Measurements from ENCODE around the gene ALDH9A1. TPM values are rescaled to one million over a fixed set of nuclear protein-coding genes. Genes with fewer than 3 reads are reported as not detected.
"Not testable (repeated sequence)": the region's sequence is repeated elsewhere in the genome, so short reads cannot be mapped to it uniquely, and the experiment has no call there.

ALDH9A1 gene
- total and polyA plus RNA-seq, 4 donors, result 32.8 to 76.3 (median 51.1) TPM

DNA sequence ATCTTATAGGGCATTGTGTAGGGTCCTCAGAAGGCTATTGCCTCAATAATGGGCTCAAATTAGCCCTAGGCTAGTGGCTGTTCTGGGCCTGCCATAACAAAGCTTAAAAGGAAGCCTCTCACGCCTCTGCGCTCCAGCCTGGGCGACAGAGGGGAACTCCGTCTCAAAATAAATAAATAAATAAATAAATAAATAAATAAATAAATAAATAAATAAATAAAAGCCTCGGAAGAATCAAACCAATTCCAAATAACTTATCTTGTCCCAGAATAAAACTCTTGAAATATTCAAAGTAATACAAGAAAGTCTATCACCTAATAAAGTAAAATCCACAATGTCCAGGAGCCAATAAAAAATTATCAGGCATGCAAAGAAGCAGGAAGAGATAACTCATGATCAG is 14.4 kb upstream of the ALDH9A1 start:
- Histone ChIP-seq H3K4me3 (no peak overlapping the region), H3K27me3 (ENCODE audit: control insufficient read depth in 3 of 3, insufficient read depth in 3 of 3, low read length in 2 of 3) (no peaks in the 10 kb centered on the region), H3K9ac (ENCODE audit: insufficient read depth in 1 of 2, low read length in 2 of 2) (no peak overlapping the region), H3K4me1 (ENCODE audit: control insufficient read depth in 5 of 5, insufficient read depth in 5 of 5, low read length in 5 of 5) (no peaks in the 10 kb centered on the region), H3K36me3 (ENCODE audit: control insufficient read depth in 4 of 4, insufficient read depth in 4 of 4, low read length in 4 of 4) (no peaks in the 10 kb centered on the region), H3K27ac (ENCODE audit: low read depth in 1 of 2, low read length in 1 of 2) (no peak overlapping the region), H3K9me3 (ENCODE audit: control insufficient read depth in 4 of 4, insufficient read depth in 3 of 4, low read length in 3 of 4) (no peaks in the 10 kb centered on the region)
- 94 to 95% methylated on average over 5 of the region's 5 CpGs for WGBS, 2 donors
- no peak for DNase-seq
- no peak for ATAC-seq (ENCODE audit: insufficient read depth, low FRiP score)
- TF ChIP-seq, protein P1, sequence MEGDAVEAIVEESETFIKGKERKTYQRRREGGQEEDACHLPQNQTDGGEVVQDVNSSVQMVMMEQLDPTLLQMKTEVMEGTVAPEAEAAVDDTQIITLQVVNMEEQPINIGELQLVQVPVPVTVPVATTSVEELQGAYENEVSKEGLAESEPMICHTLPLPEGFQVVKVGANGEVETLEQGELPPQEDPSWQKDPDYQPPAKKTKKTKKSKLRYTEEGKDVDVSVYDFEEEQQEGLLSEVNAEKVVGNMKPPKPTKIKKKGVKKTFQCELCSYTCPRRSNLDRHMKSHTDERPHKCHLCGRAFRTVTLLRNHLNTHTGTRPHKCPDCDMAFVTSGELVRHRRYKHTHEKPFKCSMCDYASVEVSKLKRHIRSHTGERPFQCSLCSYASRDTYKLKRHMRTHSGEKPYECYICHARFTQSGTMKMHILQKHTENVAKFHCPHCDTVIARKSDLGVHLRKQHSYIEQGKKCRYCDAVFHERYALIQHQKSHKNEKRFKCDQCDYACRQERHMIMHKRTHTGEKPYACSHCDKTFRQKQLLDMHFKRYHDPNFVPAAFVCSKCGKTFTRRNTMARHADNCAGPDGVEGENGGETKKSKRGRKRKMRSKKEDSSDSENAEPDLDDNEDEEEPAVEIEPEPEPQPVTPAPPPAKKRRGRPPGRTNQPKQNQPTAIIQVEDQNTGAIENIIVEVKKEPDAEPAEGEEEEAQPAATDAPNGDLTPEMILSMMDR (IDR thresholded peaks at IDR 0.05; ENCODE audit: control extremely low read depth, extremely low read depth), result no peak

DNA sequence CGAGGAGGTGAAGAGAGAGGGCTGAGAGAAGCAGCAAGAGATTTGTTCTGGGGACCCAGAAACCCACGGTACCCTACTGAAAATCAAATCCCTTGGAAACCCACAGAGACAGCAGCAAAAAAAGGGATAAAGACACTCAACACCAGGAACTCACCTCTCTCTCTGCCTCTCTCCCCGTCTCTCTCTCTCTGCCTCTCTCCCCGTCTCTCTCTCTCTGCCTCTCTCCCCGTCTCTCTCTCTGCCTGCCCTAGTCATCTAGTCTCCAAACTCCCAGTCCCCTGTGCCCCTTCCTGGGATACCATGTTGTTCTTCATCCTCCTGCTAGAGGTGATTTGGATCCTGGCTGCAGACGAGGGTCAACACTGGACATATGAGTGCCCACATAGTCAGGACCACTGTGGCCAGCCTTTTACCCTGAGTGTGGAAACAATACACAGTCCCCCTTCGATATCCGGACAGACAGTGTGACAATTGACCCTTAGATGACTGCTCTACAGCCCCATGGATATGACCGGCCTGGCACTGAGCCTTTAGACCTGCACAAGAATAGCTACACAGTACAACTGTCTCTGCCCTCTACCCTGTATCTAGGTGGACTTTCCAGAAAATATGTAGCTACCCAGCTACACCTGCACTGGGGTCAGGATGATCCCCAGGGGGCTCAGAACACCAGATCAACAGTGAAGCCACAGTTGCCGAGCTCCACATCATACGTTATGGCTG is 9.8 kb upstream of the ALDH9A1 start:
- H3K9me3 ChIP-seq (ENCODE audit: control insufficient read depth in 4 of 4, insufficient read depth in 3 of 4, low read length in 3 of 4), result no peaks in the 10 kb centered on the region
- no peak for ATAC-seq (ENCODE audit: insufficient read depth, low FRiP score)
- H3K36me3 ChIP-seq (ENCODE audit: control insufficient read depth in 4 of 4, insufficient read depth in 4 of 4, low read length in 4 of 4), result no peaks in the 10 kb centered on the region
- H3K9ac ChIP-seq (ENCODE audit: insufficient read depth in 1 of 2, low read length in 2 of 2), result no peak overlapping the region
- no peak for DNase-seq
- 84 to 90% methylated on average over 11 of the region's 11 CpGs for WGBS, 2 donors
- TF ChIP-seq, protein P1 (IDR thresholded peaks at IDR 0.05; ENCODE audit: control extremely low read depth, extremely low read depth), result no peak
- H3K27ac ChIP-seq (ENCODE audit: low read depth in 1 of 2, low read length in 1 of 2), result no peak overlapping the region
- H3K4me3 ChIP-seq, result no peak overlapping the region
- H3K4me1 ChIP-seq (ENCODE audit: control insufficient read depth in 5 of 5, insufficient read depth in 5 of 5, low read length in 5 of 5), result no peaks in the 10 kb centered on the region
- peaks cover 0 to 3% (median 0%) of the 10 kb centered on the region in 3 donors for H3K27me3 ChIP-seq (ENCODE audit: control insufficient read depth in 3 of 3, insufficient read depth in 3 of 3, low read length in 2 of 3)

DNA sequence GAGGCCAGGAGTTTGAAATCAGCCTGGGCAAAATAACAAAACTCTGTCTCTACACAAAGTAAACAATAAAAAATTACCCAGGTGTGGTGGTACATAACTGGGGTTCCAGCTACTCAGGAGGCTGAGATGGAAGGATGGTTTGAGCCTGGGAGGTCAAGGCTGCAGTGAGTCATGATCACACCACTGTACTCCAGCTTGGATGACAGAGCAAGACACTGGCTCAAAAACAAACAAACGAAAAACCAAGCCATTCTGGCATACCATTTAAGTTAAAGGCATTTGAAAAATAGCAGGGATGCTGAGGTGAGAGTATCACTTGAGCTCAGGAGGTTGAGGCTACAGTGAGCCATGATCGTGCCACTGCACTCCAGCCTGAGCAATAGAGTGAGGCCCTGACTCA is 5.3 kb upstream of the ALDH9A1 start:
- no peak for ATAC-seq (ENCODE audit: insufficient read depth, low FRiP score)
- Histone ChIP-seq H3K36me3 (ENCODE audit: control insufficient read depth in 4 of 4, insufficient read depth in 4 of 4, low read length in 4 of 4) (no peaks in the 10 kb centered on the region), H3K9me3 (ENCODE audit: control insufficient read depth in 4 of 4, insufficient read depth in 3 of 4, low read length in 3 of 4) (no peaks in the 10 kb centered on the region), H3K4me1 (ENCODE audit: control insufficient read depth in 5 of 5, insufficient read depth in 5 of 5, low read length in 5 of 5) (peaks cover 0 to 5% (median 0%) of the 10 kb centered on the region in 5 donors), H3K9ac (ENCODE audit: insufficient read depth in 1 of 2, low read length in 2 of 2) (no peak overlapping the region), H3K4me3 (no peak overlapping the region), H3K27me3 (ENCODE audit: control insufficient read depth in 3 of 3, insufficient read depth in 3 of 3, low read length in 2 of 3) (peaks cover 0 to 3% (median 0%) of the 10 kb centered on the region in 3 donors), H3K27ac (ENCODE audit: low read depth in 1 of 2, low read length in 1 of 2) (no peak overlapping the region)
- TF ChIP-seq, protein P1 (IDR thresholded peaks at IDR 0.05; ENCODE audit: control extremely low read depth, extremely low read depth), result no peak
- 89 to 95% methylated on average over 2 of the region's 2 CpGs for WGBS, 2 donors
- no peak for DNase-seq

DNA sequence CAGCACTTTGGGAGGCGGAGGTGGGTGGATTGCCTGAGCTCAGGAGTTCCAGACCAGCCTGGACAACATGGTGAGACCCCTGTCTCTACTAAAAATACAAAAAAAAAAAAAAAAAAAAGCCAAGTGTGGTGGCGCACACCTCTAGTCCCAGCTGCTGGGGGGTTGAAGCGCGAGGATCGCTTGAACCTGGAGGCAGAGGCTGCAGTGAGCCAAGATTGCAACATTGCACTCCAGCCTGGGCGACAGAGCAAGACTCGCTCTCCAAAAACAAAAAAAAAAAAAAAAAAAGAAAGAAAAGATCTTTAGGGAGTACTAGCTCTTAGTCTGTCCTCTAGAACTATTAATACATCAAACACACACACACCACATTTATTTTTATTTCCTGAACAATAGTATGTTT is 3.6 kb upstream of the ALDH9A1 start:
- DNase-seq; H3K27ac ChIP-seq (ENCODE audit: low read depth in 1 of 2, low read length in 1 of 2); H3K9ac ChIP-seq (ENCODE audit: insufficient read depth in 1 of 2, low read length in 2 of 2); H3K27me3 ChIP-seq (ENCODE audit: control insufficient read depth in 3 of 3, insufficient read depth in 3 of 3, low read length in 2 of 3); H3K36me3 ChIP-seq (ENCODE audit: control insufficient read depth in 4 of 4, insufficient read depth in 4 of 4, low read length in 4 of 4); ATAC-seq (ENCODE audit: insufficient read depth, low FRiP score); H3K9me3 ChIP-seq (ENCODE audit: control insufficient read depth in 4 of 4, insufficient read depth in 3 of 4, low read length in 3 of 4); H3K4me3 ChIP-seq; H3K4me1 ChIP-seq (ENCODE audit: control insufficient read depth in 5 of 5, insufficient read depth in 5 of 5, low read length in 5 of 5): not testable (repeated sequence)
- 76 to 98% methylated on average over 7 of the region's 7 CpGs for WGBS, 2 donors

All from lung (tissue), 12 donors.